RKO (cell line): ENCODE data around the gene PDK2.
A peak's percentile ranks its signal among the peaks of the same experiment; 100 is the strongest.

Experiments used
- DNase-seq: peaks from one replicate; pipeline ENCODE4 v3.0.0-alpha.2; 2016; ENCODE audit warnings: low spot score

PDK2 gene

GRCh38 chr17:50135316-50136095, 40.4 kb downstream of the PDK2 start:
- no peak for DNase-seq

- DNase-seq = no peak
Observed at GRCh38 chr17:50136096-50136687, 41.0 kb downstream of the PDK2 start.

- DNase-seq = no peak
Observed at GRCh38 chr17:50137042-50137441, 41.9 kb downstream of the PDK2 start.

GRCh38 chr17:50139185-50139783, 44.1 kb downstream of the PDK2 start:
- no peak for DNase-seq

DNA sequence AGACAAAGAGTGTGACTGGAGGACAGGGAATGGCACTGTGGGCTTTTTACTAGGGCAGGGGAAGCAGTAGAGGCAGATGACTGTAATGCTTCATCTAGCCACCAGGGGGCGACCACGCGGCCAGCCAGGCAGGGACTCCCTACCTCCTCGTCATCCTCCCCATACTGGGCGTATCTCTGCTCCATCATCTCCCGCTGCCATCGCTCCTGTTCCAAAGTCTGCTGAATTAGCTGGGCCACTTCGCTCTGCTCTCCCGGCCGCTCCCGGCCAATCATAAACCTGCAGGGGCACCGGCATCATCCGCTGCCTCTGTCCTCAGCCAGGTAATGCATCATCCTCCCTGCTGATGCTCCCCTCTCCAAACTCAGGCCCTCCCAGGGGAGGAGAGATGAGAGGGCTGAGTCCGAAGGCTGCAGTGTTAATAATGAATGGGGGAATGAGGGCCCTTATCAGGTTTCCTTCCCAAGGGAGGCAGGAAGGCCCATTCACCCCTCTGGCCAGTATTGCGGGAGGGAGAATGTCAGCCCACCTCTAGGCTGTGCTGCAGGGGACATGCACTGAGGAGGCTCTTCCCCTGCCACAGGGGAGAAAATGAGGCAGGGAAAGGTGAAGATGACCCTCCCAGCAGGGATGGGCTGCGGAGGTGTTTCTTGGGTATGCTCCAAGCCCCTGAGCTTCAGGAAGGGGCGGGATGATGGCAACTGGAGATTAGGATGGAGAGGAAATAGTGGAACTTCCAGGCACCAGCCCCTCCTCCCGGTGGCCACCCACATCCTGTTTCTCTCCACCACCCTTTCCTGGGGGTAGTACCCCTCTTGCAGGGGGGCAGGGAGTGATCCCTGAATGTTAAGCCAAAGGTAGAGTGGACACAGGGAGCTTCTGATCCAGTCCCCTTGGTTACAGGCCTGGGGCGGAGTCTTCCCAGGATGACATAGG, 45.1 kb downstream of the PDK2 start:
- DNase-seq = peak; percentile 84

DNA sequence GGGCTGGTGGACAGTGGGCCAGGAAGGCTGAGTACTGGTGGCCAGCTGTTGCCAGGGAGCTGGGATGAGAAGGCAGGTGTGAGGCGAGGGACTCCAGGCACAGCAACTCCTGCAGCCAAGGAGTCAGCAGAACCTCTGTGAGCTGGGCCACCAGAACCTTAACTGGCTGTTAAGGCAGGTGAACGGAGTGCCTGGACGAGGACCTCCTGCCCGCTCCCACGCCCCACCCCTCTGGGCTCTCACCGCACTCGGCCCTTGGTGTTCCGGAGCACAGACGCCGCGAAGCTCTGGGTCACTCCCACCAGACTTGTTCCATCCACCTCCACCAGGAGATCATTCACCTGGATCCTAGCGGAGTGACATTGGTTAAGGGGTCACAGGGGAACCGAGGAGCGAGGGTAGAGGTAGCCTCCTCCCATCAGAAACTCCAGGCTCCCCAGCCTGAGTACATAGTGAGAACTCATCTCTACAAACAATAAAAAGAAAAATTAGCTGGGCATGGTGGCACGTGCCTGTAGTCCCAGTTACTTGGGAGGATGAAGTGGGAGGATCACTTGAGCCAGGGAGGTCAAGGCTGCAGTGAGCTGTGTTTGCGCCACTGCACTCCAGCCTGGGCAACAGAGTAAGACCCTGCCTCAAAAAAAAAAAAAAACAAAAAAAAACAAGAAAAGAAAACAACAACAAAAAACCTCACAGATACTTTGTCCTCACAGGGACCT, 46.0 kb downstream of the PDK2 start:
- DNase-seq = no peak

- no peak for DNase-seq
Observed at GRCh38 chr17:50141745-50142110, 46.6 kb downstream of the PDK2 start.

DNA sequence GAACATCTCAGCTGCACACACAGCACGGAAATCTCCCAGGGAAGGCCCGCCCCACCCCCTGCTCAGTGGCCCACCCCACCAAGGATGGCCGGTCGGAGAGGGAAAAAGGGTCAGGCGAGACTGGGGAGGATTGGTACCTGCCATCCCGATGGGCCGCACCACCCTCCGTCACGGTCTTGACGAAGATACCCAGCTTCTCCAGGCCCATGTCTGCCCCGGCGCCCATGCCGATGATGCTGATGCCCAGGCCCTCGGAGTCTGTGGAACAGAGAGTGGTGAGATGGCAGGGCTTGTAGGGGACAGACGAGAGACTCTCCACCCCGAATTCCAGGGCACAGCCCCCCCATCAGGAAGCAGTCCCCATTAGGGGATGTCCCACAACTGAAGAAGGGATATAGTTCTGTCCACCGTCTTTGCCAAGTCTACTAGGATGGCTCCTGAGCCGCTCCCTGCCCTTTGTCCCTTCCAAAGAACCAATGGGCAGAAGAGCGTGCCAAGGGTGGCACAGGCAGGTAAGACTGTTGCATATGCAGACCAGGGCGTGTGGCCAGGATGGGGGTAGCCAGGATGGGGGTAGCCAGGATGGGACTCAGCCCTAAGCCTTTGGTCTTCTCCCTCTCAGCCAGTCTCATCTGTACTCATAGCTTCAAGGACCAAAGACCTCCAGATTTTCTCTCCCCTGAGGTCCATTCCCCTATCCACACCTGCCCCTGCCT, 48.5 kb downstream of the PDK2 start:
- DNase-seq = no peak

DNA sequence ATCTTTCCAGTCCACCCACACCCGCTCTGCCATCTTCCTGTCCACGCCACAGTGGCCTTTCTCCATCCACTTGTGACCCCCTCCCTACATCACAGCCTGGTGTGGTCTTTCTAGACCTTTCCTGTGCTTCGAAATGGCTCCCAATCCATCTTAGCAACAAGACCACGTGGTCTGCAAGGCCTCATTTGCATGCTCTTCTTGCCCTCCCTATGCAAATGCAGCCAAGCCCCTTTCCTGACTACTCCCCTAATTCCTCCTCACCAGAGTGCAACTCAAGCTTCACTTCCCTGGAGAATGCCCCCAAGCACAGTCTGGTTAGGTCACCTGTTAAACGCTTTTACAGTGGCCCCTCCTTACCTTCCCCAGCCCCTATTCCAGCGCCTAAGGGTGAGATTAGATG, 49.2 kb downstream of the PDK2 start:
- no peak for DNase-seq

DNA sequence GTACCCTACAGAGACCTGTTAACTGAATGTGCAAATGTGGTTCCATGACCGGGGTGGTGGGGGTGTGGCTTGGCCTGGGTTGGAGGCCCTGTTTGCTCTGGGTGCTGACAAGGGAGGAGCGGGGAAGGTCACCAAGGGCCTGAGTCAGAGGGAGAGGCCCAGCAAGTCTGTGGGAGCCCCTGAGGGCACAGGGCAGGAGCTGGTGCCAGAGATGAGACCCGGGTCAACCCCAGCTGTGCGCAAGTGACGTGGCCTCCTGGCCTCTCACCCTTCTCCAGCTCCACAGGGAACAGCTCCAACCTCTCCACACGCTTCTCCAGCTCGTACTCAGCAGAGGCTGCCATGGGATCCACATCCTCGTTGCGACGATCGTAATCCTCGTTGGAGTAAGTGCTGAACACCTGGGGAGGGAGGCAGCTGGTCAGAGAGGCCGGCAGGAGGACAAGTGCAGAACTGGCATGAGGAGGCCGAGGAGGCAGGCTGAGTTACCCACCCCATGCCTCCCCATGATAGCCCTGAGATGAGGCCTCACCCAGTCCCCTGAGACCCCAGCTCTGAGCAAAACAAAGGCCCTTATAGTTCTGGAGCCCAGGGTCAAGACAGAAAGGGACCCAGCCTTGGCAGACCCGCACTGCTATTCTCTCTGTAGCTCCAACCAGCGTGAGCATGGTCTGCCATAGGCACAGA, 49.8 kb downstream of the PDK2 start:
- DNase-seq = no peak

- no peak for DNase-seq
Observed at GRCh38 chr17:50145532-50146229, 50.5 kb downstream of the PDK2 start.

DNA sequence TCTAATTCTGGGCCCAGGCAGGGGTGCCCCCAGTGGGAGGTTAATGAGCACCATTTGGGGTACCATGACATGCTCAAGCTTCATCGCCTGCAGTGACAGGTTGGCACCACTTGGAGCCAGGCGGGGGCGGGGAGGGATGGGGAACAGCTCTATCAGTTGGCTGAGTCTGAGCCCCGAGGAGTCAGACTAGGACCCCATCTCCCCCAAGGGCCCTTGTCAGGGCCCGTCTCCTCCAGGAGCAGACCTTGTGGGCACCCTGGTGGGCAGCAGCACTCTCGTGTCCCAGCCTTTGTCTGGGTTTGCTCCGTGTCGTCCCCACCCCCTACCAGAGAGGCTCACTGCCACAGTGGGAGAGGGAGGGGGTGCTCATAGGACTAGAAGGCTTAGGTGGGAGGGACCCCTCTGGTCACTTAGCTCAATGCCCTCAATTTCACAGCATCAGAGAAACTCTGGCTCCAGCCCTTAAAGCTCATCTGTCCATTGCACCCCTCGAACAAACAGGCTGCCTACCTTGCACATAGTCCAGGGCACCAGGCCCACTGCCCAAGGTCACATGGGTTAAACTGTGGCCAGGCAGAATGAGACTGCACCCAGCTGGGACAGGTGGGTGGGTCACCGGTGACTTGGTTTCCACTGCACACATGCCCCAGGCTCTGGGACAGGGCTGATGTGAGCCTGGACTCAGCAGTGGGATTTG, 51.2 kb downstream of the PDK2 start:
- DNase-seq = no peak

DNA sequence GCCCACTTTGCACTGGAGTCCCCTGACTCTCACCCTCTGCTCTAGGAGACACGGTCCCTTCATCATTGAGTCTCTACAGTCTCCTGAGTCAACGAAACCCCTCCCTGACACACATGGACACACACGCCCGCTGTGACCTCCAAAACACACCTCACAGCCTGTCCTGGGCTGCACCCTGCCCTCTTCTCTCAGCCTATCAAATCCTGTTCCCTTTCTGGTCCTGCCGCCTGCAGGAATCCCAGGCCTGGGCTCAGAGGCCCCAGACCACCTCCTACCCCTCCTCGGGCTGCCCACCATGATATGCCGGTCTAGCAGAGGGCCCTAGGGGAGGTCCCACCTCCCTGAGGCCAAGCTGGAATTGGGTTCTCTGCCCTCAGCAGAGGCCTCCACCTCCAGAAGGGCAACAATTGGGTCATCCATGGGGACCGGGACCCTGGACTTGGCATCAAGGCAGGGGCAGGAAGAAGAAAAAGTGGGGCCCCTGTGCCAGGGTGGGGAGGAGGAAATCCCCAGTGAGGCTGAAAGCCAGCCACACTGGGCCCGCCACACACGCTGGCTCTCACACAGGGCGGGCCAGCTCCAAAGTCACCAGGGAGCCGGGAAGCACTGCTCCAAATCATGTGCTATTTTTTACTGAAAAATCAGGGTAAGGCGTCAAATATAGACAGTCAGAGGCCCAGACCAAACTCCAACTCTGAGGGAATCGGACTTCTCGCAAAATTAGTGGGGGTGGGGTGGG, 51.9 kb downstream of the PDK2 start:
- DNase-seq = no peak

DNA sequence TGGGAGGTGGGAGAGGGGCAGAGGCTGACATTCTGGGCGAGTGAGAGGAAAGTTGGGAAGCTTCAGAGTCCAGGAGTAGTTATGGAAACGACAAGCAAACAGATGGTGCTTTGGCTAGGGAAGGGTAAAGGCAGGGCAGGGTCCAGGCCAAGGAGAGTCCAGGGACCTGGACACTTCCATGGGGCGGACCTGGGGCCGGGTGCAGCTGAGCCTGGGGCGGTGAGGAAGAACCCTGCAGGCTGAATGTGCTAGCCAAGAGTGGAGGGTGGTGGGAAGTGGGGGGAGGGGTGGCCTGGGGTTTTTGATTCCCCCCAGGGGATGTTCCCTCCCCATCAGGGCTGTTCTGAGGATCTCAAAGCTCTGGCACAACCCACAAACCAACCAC, 52.7 kb downstream of the PDK2 start:
- no peak for DNase-seq

DNA sequence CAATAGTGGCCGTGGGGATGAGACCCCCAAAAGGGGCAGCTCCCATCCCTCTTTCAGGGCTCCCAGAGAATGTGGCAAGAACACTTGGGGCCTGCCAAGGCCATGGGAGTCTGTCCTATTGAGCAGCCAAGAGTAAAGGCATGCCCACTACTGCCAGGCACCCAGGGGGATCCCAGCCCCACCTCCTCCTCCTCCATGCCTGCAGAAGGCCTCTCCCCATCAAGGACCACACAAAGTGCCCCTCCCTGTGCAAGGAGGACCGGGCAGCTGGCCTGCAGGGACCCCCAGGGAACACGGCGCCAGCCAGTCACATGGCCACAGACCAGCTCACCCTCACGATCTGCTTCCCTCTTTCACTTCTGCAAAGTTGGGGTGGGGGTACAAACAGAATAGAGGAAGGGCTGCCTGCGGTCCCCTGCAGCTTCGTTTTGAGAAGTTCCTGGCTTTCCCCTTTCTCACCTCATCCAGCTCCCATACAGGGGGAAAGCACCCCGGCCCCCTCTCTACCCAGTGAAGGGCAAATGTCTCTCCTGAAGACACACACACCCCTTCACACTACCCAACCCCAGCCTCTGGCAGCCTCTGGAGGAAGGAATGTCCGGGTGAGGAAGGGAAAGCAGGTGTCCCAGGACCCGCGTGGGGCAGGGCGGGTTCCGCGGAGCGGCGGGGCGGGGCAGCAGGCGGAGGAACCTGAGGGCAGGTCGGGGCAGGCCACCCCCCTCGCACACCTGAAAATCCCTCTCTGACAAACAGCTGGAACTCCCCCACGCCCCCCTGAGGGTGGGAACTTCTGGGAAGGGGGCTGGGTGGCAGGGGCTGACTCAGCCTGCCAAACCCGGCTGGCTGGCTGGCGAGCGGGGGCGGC, 53.3 kb downstream of the PDK2 start:
- DNase-seq = peak; percentile 55

GRCh38 chr17:50149091-50149416, 53.9 kb downstream of the PDK2 start:
- peak; percentile 27 for DNase-seq

DNA sequence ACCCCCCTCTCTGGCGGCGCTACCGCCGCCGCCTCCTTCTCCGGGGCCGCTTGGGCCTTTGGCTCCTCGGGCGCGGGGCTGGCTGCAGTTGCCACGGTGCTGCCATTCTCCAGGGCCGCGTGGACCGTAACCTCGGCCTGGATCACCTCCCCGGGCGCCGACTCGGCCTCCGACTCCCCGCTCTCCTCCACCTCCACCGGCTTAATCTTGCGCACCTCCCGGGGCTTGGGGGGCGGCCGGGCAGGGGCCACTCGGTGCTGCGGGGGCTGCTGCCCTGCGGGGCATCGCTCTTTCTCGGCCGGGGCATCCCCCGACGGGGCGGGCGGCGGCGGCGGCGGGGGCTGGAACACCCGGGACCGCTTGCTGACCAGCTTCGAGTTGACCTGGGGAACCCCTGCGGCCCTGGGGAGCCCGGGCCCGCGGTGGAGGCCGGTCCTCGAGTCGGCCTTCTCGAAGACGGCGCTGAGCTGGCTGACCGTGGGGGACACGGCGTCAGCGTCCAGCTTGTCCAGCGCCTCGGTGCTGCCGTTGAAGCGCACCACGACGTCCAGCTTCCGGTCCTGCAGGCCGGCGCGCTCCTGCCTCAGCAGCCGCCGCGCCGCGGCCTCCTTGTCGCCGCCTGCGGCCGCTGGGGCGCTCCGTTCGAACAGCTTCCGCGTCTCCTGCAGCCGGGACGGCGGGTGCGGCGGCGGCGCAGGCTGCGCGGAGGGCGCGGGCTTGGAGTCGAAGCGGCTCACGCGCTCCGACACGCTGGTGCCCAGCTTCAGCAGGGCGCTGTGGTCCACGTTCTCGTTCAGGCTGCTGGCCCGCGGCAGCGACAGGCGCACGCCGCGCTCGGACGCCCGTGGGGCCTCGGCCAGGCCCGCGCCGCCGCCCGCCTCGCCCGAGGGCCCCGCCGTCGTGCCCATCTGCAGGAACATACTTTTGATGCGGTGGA, 54.5 kb downstream of the PDK2 start:
- peak; percentile 74 for DNase-seq
